ENCODE data around the gene FOSL2. TPM values are rescaled to one million over a fixed set of nuclear protein-coding genes. Genes with fewer than 3 reads are reported as not detected.
A peak's percentile ranks its signal among the peaks of the same experiment; 100 is the strongest.

The FOSL2 gene
- total RNA-seq, 2 donors from 2014 or later = 1.4 to 3.8 TPM

DNA sequence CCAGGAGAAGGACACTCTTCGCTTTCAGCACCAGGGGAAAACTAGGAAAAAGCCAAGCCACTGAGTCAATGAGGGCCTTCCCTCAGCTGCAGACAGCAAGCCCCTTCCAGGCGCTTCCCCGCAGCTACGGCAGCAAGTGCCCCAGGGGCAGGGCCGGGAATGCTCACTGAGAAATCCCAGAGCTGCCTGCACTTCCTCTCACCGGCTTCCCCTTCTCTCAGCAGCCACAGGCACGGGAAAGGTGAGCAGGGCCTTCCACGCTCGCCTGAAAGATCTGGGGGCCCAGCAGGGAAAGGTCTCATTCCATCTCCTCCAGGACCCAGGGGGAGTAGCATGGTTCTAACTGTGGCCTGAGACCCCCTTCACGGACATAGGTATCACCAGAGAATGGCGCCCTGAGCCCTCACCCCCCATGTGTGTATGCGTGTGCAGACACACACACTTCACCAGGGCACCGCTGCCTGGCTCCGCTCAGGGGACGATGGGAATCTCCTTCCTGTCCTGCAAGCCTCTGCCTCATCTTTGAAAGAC is 29.6 kb upstream of the FOSL2 start:
- H3K27ac ChIP-seq (ENCODE audit: low read depth, low read length) = no peak overlapping the region
- no peaks in the 10 kb centered on the region for H3K36me3 Mint-ChIP-seq (ENCODE audit: low read depth)
- peak; percentile 74 for DNase-seq
- H3K27ac Mint-ChIP-seq = no peak overlapping the region
- no peak overlapping the region for H3K9ac ChIP-seq (ENCODE audit: extremely low read depth, low read length, poor library complexity, severe bottlenecking)
- H3K9me3 Mint-ChIP-seq = no peaks in the 10 kb centered on the region
- no peaks in the 10 kb centered on the region for H3K4me1 ChIP-seq (ENCODE audit: control insufficient read depth, insufficient read depth, low read length)
- H3K27me3 ChIP-seq (ENCODE audit: control insufficient read depth, insufficient read depth, low read length, poor library complexity, severe bottlenecking) = no peaks in the 10 kb centered on the region
- TF ChIP-seq CTCF (conservative IDR thresholded peaks at IDR 0.05) = no peak
- 73 to 88% methylated on average over 4 to 15 of the region's 15 CpGs for WGBS, 2 experiments (ENCODE audit: insufficient coverage in 1 of 2, insufficient read length in 1 of 2)
- H3K27me3 Mint-ChIP-seq (ENCODE audit: insufficient read depth) = peaks cover 3% of the 10 kb centered on the region
- H3K9me3 ChIP-seq (ENCODE audit: control insufficient read depth, low read length) = no peaks in the 10 kb centered on the region
- no peaks in the 10 kb centered on the region for H3K36me3 ChIP-seq (ENCODE audit: control insufficient read depth, insufficient read depth, low read length)
- no peak overlapping the region for H3K4me3 Mint-ChIP-seq
- H3K4me1 Mint-ChIP-seq = peaks cover 27% of the 10 kb centered on the region
- no peak overlapping the region for H3K4me3 ChIP-seq (ENCODE audit: low read length)

DNA sequence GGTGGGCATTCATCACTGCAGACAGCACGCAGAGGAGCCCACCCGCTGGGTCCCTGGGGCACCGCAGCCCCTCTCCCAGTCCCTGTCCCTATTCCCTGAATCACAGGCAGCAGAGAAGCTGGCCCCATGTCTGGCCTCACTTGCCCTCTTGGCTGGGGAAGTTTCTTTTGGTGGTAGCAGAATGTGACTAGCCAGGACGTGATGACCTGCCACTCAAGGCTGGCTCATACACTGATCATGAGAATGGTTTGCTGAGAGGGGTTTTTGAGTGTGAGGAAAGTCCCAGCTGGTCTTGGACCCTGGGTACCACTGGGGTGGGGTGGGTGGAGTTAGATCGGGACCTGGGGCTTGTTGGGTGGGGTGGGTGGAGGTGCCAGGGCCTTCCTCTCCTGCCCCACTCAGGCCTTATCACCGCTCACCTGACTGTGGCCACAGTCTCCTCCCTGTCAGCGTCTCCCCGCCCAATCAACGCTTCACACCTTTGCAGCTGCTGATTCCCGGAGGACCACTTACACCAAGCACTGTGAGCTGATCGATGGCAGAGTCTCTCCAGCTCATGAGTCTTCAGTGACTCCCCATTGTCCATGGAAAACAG is 28.9 kb upstream of the FOSL2 start:
- Histone ChIP-seq H3K9ac (ENCODE audit: extremely low read depth, low read length, poor library complexity, severe bottlenecking) (no peak overlapping the region), H3K4me3 (ENCODE audit: low read length) (no peak overlapping the region), H3K9me3 (ENCODE audit: control insufficient read depth, low read length) (no peaks in the 10 kb centered on the region), H3K4me1 (ENCODE audit: control insufficient read depth, insufficient read depth, low read length) (no peaks in the 10 kb centered on the region), H3K27ac (ENCODE audit: low read depth, low read length) (no peak overlapping the region), H3K27me3 (ENCODE audit: control insufficient read depth, insufficient read depth, low read length, poor library complexity, severe bottlenecking) (no peaks in the 10 kb centered on the region), H3K36me3 (ENCODE audit: control insufficient read depth, insufficient read depth, low read length) (no peaks in the 10 kb centered on the region)
- H3K36me3 Mint-ChIP-seq (ENCODE audit: low read depth) = no peaks in the 10 kb centered on the region
- H3K27ac Mint-ChIP-seq = no peak overlapping the region
- DNase-seq = no peak
- TF ChIP-seq CTCF (conservative IDR thresholded peaks at IDR 0.05) = no peak
- no peaks in the 10 kb centered on the region for H3K9me3 Mint-ChIP-seq
- peaks cover 3% of the 10 kb centered on the region for H3K27me3 Mint-ChIP-seq (ENCODE audit: insufficient read depth)
- H3K4me1 Mint-ChIP-seq = peaks cover 27% of the 10 kb centered on the region
- H3K4me3 Mint-ChIP-seq = no peak overlapping the region
- WGBS, 2 experiments (ENCODE audit: insufficient coverage in 1 of 2, insufficient read length in 1 of 2) = 85 to 93% methylated on average over 5 to 11 of the region's 11 CpGs

DNA sequence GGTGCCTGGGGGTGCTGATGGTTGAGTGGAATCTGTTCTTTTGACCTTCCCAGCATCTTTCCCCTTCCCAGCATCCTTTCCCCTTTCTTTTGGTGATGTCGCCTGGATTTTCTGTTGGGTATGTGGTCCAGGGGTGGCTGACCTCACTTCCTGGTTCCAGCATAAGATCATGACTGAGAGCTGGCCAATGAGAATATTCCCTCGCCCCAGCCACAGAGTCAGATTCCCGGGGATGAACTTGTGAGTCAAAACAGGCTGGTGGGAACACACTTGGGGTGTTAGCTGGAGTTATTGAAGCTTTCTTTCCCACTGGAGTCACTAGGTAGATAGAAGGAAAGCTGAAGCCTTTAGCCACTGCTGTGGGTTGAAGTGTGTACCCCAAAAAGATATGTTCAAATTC is 28.0 kb upstream of the FOSL2 start:
- H3K27ac Mint-ChIP-seq = no peak overlapping the region
- H3K9ac ChIP-seq (ENCODE audit: extremely low read depth, low read length, poor library complexity, severe bottlenecking) = no peak overlapping the region
- no peak for TF ChIP-seq CTCF (conservative IDR thresholded peaks at IDR 0.05)
- no peaks in the 10 kb centered on the region for H3K9me3 Mint-ChIP-seq
- H3K27me3 ChIP-seq (ENCODE audit: control insufficient read depth, insufficient read depth, low read length, poor library complexity, severe bottlenecking) = no peaks in the 10 kb centered on the region
- H3K4me1 ChIP-seq (ENCODE audit: control insufficient read depth, insufficient read depth, low read length) = no peaks in the 10 kb centered on the region
- DNase-seq = no peak
- 94 to 96% methylated on average over 2 to 3 of the region's 3 CpGs for WGBS, 2 experiments (ENCODE audit: insufficient coverage in 1 of 2, insufficient read length in 1 of 2)
- no peak overlapping the region for H3K27ac ChIP-seq (ENCODE audit: low read depth, low read length)
- H3K36me3 Mint-ChIP-seq (ENCODE audit: low read depth) = no peaks in the 10 kb centered on the region
- no peaks in the 10 kb centered on the region for H3K9me3 ChIP-seq (ENCODE audit: control insufficient read depth, low read length)
- no peak overlapping the region for H3K4me3 Mint-ChIP-seq
- H3K27me3 Mint-ChIP-seq (ENCODE audit: insufficient read depth) = peaks cover 3% of the 10 kb centered on the region
- H3K4me3 ChIP-seq (ENCODE audit: low read length) = no peak overlapping the region
- H3K4me1 Mint-ChIP-seq = peaks cover 22% of the 10 kb centered on the region
- H3K36me3 ChIP-seq (ENCODE audit: control insufficient read depth, insufficient read depth, low read length) = no peaks in the 10 kb centered on the region

All from endodermal cell (in vitro differentiated cells).